Astrocyte (in vitro differentiated cells and primary cell): Measurements from ENCODE around the gene HMGXB3. TPM values are rescaled to one million over a fixed set of nuclear protein-coding genes. Genes with fewer than 3 reads are reported as not detected.

Source experiments
- DNase-seq: peaks from one replicate; pipeline ENCODE4 v3.0.0-alpha.2; 2010; ENCODE audit warnings: low read depth
- FAIRE-seq: peaks from 2 replicates; lab custom pipeline; 2011; peaks lifted over from hg19 to GRCh38; lab: Jason Lieb, UNC
- H2AFZ ChIP-seq: 2 replicates; pipeline ENCODE4 v1.6.0; 2012; ENCODE audit warnings: low read depth, low read length, inconsistent platforms
- H3K27ac ChIP-seq: 2 replicates; pipeline ENCODE4 v1.5.1; 2011; ENCODE audit warnings: low read depth, low read length, inconsistent platforms
- H3K27me3 ChIP-seq: 2 replicates; pipeline ENCODE4 v1.6.0; 2011; ENCODE audit warnings: low read length, inconsistent platforms; ENCODE audit not compliant: insufficient read depth
- H3K36me3 ChIP-seq: 2 replicates; pipeline ENCODE4 v1.5.1; 2011; ENCODE audit warnings: low read length, inconsistent platforms; ENCODE audit not compliant: insufficient read depth
- H3K4me1 ChIP-seq: 2 replicates; pipeline ENCODE4 v1.5.1; 2011; ENCODE audit warnings: low read length, inconsistent platforms; ENCODE audit not compliant: insufficient read depth
- H3K4me2 ChIP-seq: 2 replicates; pipeline ENCODE4 v1.6.0; 2012; ENCODE audit warnings: low read length, inconsistent platforms
- H3K4me3 ChIP-seq: 2 replicates; pipeline ENCODE4 v1.5.1; 2011; ENCODE audit warnings: low read depth, mild to moderate bottlenecking, low read length, inconsistent platforms; ENCODE audit not compliant: insufficient read depth
- H3K79me2 ChIP-seq: 2 replicates; pipeline ENCODE4 v1.6.0; 2012; ENCODE audit warnings: mild to moderate bottlenecking, low read length, inconsistent platforms; ENCODE audit not compliant: insufficient read depth
- H3K9ac ChIP-seq: 2 replicates; pipeline ENCODE4 v1.6.0; 2012; ENCODE audit warnings: mild to moderate bottlenecking, low read length, inconsistent platforms
- H3K9me3 ChIP-seq: 2 replicates; pipeline ENCODE4 v1.5.1; 2012; ENCODE audit warnings: low read depth, mild to moderate bottlenecking, low read length, inconsistent platforms; ENCODE audit not compliant: insufficient read depth
- H4K20me1 ChIP-seq: 2 replicates; pipeline ENCODE4 v1.6.0; 2012; ENCODE audit warnings: low read length, inconsistent platforms; ENCODE audit not compliant: insufficient read depth
- H3K27ac Mint-ChIP-seq: one replicate; pipeline ENCODE4 v1.8.0; 2021; ENCODE audit warnings: mild to moderate bottlenecking, mixed read lengths; ENCODE audit not compliant: unreplicated experiment
- H3K27me3 Mint-ChIP-seq: one replicate; pipeline ENCODE4 v1.8.0; 2021; ENCODE audit warnings: low read depth, mixed read lengths; ENCODE audit not compliant: unreplicated experiment
- H3K36me3 Mint-ChIP-seq: one replicate; pipeline ENCODE4 v1.8.0; 2021; ENCODE audit warnings: low read depth, mixed read lengths; ENCODE audit not compliant: unreplicated experiment
- H3K4me1 Mint-ChIP-seq: one replicate; pipeline ENCODE4 v1.8.0; 2021; ENCODE audit warnings: low read depth, mixed read lengths; ENCODE audit not compliant: unreplicated experiment
- H3K4me3 Mint-ChIP-seq: one replicate; pipeline ENCODE4 v1.8.0; 2021; ENCODE audit warnings: mild to moderate bottlenecking, moderate library complexity, mixed read lengths; ENCODE audit not compliant: unreplicated experiment
- H3K9me3 Mint-ChIP-seq: one replicate; pipeline ENCODE4 v1.8.0; 2021; ENCODE audit warnings: mild to moderate bottlenecking, mixed read lengths; ENCODE audit not compliant: unreplicated experiment
- CTCF ChIP-seq: IDR thresholded peaks from 2 replicates; pipeline ENCODE4 v1.5.1; 2011; ENCODE audit warnings: low read depth, mild to moderate bottlenecking, inconsistent platforms, low read length, moderate library complexity; ENCODE audit not compliant: insufficient read depth
- EZH2 ChIP-seq: IDR thresholded peaks from 2 replicates; pipeline ENCODE4 v1.6.1; 2012; ENCODE audit warnings: mild to moderate bottlenecking, low read length, inconsistent platforms; ENCODE audit not compliant: insufficient read depth
- total RNA-seq: library from RNA; stranded (reverse); gene quantifications from 2 replicates; pipeline ENCODE4 v1.2.1, GENCODE V29; 2021

HMGXB3 gene
- total RNA-seq, 1 donor from 2014 or later, result 58.1 TPM

- Histone ChIP-seq H3K27me3 (no peaks in the 10 kb centered on the region), H3K27ac (peak overlapping the region; percentile 91), H3K36me3 (peaks cover 5% of the 10 kb centered on the region), H4K20me1 (peaks cover 30% of the 10 kb centered on the region), H3K4me1 (peaks cover 20% of the 10 kb centered on the region), H3K79me2 (peaks cover 52% of the 10 kb centered on the region), H3K9ac (peak overlapping the region; percentile 93), H3K9me3 (no peaks in the 10 kb centered on the region), H2AFZ (no peak overlapping the region), H3K4me2 (peak overlapping the region; percentile 97), H3K4me3 (peak overlapping the region; percentile 86)
- Mint-ChIP-seq H3K9me3 (no peaks in the 10 kb centered on the region), H3K36me3 (peaks cover 10% of the 10 kb centered on the region), H3K27me3 (no peaks in the 10 kb centered on the region), H3K4me3 (peak overlapping the region; percentile 91), H3K4me1 (peaks cover 11% of the 10 kb centered on the region), H3K27ac (peak overlapping the region; percentile 86)
- TF ChIP-seq EZH2, result no peak
- TF ChIP-seq CTCF, result no peak
- DNase-seq (no peak), FAIRE-seq (no peak)
Observed at GRCh38 chr5:149999359-149999758, 1.2 kb upstream of the HMGXB3 start.

DNA sequence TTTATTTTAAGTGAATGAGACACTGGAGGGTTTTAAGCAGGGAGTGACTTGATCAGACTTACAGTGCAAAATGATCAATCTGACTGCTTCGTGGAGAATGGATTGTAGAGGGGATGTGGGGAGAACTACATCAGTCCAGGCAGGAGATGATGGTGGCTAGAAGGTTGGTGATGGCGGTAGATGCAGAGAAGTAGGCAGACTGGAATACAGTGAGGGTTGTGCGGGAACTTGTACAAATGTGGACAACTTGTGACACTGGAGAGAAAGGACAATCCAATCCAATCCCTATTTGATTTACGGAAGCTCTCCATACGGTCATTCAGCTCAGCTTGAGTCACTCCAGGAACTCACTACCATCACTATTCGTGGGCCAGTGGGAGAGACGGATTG is 678 bp upstream of the HMGXB3 start:
- Mint-ChIP-seq H3K36me3 (peaks cover 12% of the 10 kb centered on the region), H3K27me3 (no peaks in the 10 kb centered on the region), H3K27ac (peak overlapping the region; percentile 86), H3K4me3 (peak overlapping the region; percentile 91), H3K9me3 (no peaks in the 10 kb centered on the region), H3K4me1 (peaks cover 10% of the 10 kb centered on the region)
- no peaks in the 10 kb centered on the region for H3K27me3 ChIP-seq
- H3K4me2 ChIP-seq, result peak overlapping the region; percentile 97
- peaks cover 20% of the 10 kb centered on the region for H3K4me1 ChIP-seq
- peak overlapping the region; percentile 91 for H2AFZ ChIP-seq
- peak overlapping the region; percentile 93 for H3K9ac ChIP-seq
- DNase-seq (no peak), FAIRE-seq (no peak)
- H3K27ac ChIP-seq, result peak overlapping the region; percentile 91
- TF ChIP-seq CTCF (no peak), EZH2 (no peak)
- H3K36me3 ChIP-seq, result peaks cover 10% of the 10 kb centered on the region
- peaks cover 36% of the 10 kb centered on the region for H4K20me1 ChIP-seq
- no peaks in the 10 kb centered on the region for H3K9me3 ChIP-seq
- peak overlapping the region; percentile 86 for H3K4me3 ChIP-seq
- H3K79me2 ChIP-seq, result peaks cover 57% of the 10 kb centered on the region

DNA sequence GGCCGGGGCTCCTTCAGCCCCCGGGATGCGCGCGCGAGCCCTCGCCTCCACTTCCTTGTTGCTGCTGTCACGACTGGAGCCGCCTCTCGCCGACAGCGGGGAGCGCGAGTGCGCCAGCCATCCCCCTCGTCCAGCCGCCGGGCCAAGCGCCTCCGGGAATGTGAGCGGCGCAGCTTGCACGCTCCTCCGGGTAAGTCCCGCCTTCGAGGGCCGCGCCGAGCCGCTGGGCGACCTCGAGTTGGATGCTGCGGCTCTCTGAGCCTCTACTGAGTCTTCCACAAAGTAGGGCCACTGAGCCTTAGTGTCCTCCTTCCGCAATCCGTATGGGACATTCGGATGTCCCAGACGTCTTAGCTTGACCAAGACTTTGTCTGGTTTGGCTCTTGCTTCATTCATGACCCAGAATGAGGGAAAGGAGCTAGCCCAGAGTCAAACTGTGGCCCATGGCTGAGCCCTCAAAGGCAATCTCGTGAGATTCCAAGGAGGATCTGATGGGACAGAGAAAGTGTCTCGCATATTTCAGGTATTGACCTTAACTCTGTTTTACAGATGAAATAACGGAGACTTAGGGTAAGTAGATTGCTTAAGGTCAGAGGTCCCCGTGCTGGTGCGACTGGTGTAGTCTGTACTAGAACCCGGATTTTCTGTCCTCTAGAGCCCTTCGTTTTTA is 586 bp downstream of the HMGXB3 start:
- Histone ChIP-seq H4K20me1 (peaks cover 42% of the 10 kb centered on the region), H3K4me3 (peak overlapping the region; percentile 86), H3K27me3 (no peaks in the 10 kb centered on the region), H3K4me1 (peaks cover 20% of the 10 kb centered on the region), H3K9me3 (no peaks in the 10 kb centered on the region), H3K79me2 (peaks cover 68% of the 10 kb centered on the region), H3K9ac (peak overlapping the region; percentile 93), H3K4me2 (peak overlapping the region; percentile 97), H3K36me3 (peaks cover 12% of the 10 kb centered on the region), H2AFZ (peak overlapping the region; percentile 91), H3K27ac (peak overlapping the region; percentile 91)
- H3K27ac Mint-ChIP-seq, result peak overlapping the region; percentile 90
- peak overlapping the region; percentile 91 for H3K4me3 Mint-ChIP-seq
- no peaks in the 10 kb centered on the region for H3K9me3 Mint-ChIP-seq
- H3K27me3 Mint-ChIP-seq, result no peaks in the 10 kb centered on the region
- H3K36me3 Mint-ChIP-seq, result peaks cover 8% of the 10 kb centered on the region
- DNase-seq (peak; percentile 34), FAIRE-seq (no peak)
- peaks cover 8% of the 10 kb centered on the region for H3K4me1 Mint-ChIP-seq
- no peak for TF ChIP-seq CTCF
- TF ChIP-seq EZH2, result no peak
